ENCODE results near the gene HBA2. TPM values are rescaled to one million over a fixed set of nuclear protein-coding genes. Genes with fewer than 3 reads are reported as not detected.
"Not testable (repeated sequence)": the region's sequence is repeated elsewhere in the genome, so short reads cannot be mapped to it uniquely, and the experiment has no call there.

HBA2 gene
- not detected for total RNA-seq

- peaks cover 15% of the 10 kb centered on the region for H3K4me1 Mint-ChIP-seq (ENCODE audit: low read depth)
- POLR2A ChIA-PET; H3K4me3 Mint-ChIP-seq; H3K27ac Mint-ChIP-seq; H3K9me3 Mint-ChIP-seq (ENCODE audit: insufficient read depth); H3K36me3 Mint-ChIP-seq (ENCODE audit: low read depth); CTCF ChIA-PET; DNase-seq: not testable (repeated sequence)
- peaks cover 51% of the 10 kb centered on the region for H3K27me3 Mint-ChIP-seq (ENCODE audit: low read depth)
- ATAC-seq: peak; percentile 52
Observed at GRCh38 chr16:172374-172941, at the start of gene HBA2. Gene HBA2, plus strand, starts transcription at chr16:172876. Its CDS starts 37 bp downstream, at chr16:172913.

GRCh38 chr16:123558-124350, 48.9 kb upstream of the HBA2 start:
- peak overlapping the region; percentile 11 for H3K27ac Mint-ChIP-seq

GRCh38 chr16:125011-125410, 47.7 kb upstream of the HBA2 start:
- POLR2A ChIA-PET: no interaction called here
- ATAC-seq (no peak), DNase-seq (no peak)
- peaks cover 4% of the 10 kb centered on the region for H3K36me3 Mint-ChIP-seq (ENCODE audit: low read depth)
- H3K27me3 Mint-ChIP-seq (ENCODE audit: low read depth): no peaks in the 10 kb centered on the region
- H3K4me3 Mint-ChIP-seq: no peak overlapping the region
- H3K4me1 Mint-ChIP-seq (ENCODE audit: low read depth): peaks cover 15% of the 10 kb centered on the region
- H3K9me3 Mint-ChIP-seq (ENCODE audit: insufficient read depth): no peaks in the 10 kb centered on the region
- no peak overlapping the region for H3K27ac Mint-ChIP-seq
- CTCF ChIA-PET: interaction anchor here (0.9 to 2.1 kb wide), 5 partner anchors 8 to 237 kb away, joined by 3 to 9 read pairs (median 5); no protein-coding TSS in a partner anchor

More at GRCh38 chr16:123558-124350, 48.9 kb upstream of the HBA2 start:
- POLR2A ChIA-PET: interaction anchor here (0.6 kb wide), 1 partner anchor 206 kb away, joined by 3 read pairs; no protein-coding TSS in a partner anchor
- DNase-seq; H3K27me3 Mint-ChIP-seq (ENCODE audit: low read depth); H3K4me1 Mint-ChIP-seq (ENCODE audit: low read depth); ATAC-seq; H3K36me3 Mint-ChIP-seq (ENCODE audit: low read depth); H3K9me3 Mint-ChIP-seq (ENCODE audit: insufficient read depth); H3K4me3 Mint-ChIP-seq: not testable (repeated sequence)
- CTCF ChIA-PET: interaction anchor here (1.5 kb wide), 1 partner anchor 58 kb away, joined by 5 read pairs; no protein-coding TSS in a partner anchor

GRCh38 chr16:129075-129474, 43.6 kb upstream of the HBA2 start:
- Mint-ChIP-seq H3K9me3 (ENCODE audit: insufficient read depth) (no peaks in the 10 kb centered on the region), H3K27me3 (ENCODE audit: low read depth) (no peaks in the 10 kb centered on the region), H3K4me1 (ENCODE audit: low read depth) (peaks cover 27% of the 10 kb centered on the region), H3K36me3 (ENCODE audit: low read depth) (peaks cover 4% of the 10 kb centered on the region), H3K4me3 (no peak overlapping the region), H3K27ac (no peak overlapping the region)
- ChIA-PET POLR2A (interaction anchor here (0.6 kb wide), 1 partner anchor 81 kb away, joined by 3 read pairs; no protein-coding TSS in a partner anchor), CTCF (interaction anchor here (1.3 kb wide), 1 partner anchor 22 kb away, joined by 4 read pairs; no protein-coding TSS in a partner anchor)
- ATAC-seq: peak; percentile 55
- no peak for DNase-seq

GRCh38 chr16:130533-131173, 42.0 kb upstream of the HBA2 start:
- H3K4me3 Mint-ChIP-seq: no peak overlapping the region
- DNase-seq: no peak
- H3K27me3 Mint-ChIP-seq (ENCODE audit: low read depth): no peaks in the 10 kb centered on the region
- peaks cover 4% of the 10 kb centered on the region for H3K36me3 Mint-ChIP-seq (ENCODE audit: low read depth)
- no peak overlapping the region for H3K27ac Mint-ChIP-seq
- ChIA-PET POLR2A (no interaction called here), CTCF (interaction anchor here (0.7 to 1.3 kb wide), 3 partner anchors 13 to 231 kb away, joined by 3 to 4 read pairs (median 3); no protein-coding TSS in a partner anchor)
- no peak for ATAC-seq
- H3K4me1 Mint-ChIP-seq (ENCODE audit: low read depth): peaks cover 34% of the 10 kb centered on the region
- no peaks in the 10 kb centered on the region for H3K9me3 Mint-ChIP-seq (ENCODE audit: insufficient read depth)

GRCh38 chr16:132120-132519, 40.6 kb upstream of the HBA2 start:
- H3K4me1 Mint-ChIP-seq (ENCODE audit: low read depth): peaks cover 43% of the 10 kb centered on the region
- CTCF ChIA-PET: interaction anchor here (2.9 kb wide), 1 partner anchor 66 kb away, joined by 11 read pairs; no protein-coding TSS in a partner anchor
- POLR2A ChIA-PET: no interaction called here

GRCh38 chr16:133716-134115, 39.0 kb upstream of the HBA2 start:
- H3K9me3 Mint-ChIP-seq (ENCODE audit: insufficient read depth): no peaks in the 10 kb centered on the region
- no peaks in the 10 kb centered on the region for H3K27me3 Mint-ChIP-seq (ENCODE audit: low read depth)
- H3K36me3 Mint-ChIP-seq (ENCODE audit: low read depth): peaks cover 8% of the 10 kb centered on the region
- peaks cover 45% of the 10 kb centered on the region for H3K4me1 Mint-ChIP-seq (ENCODE audit: low read depth)
- no peak overlapping the region for H3K4me3 Mint-ChIP-seq
- no peak overlapping the region for H3K27ac Mint-ChIP-seq
- DNase-seq (no peak), ATAC-seq (no peak)
- ChIA-PET POLR2A (no interaction called here), CTCF (interaction anchor here (1.1 to 2.9 kb wide), 6 partner anchors 12 to 68 kb away, joined by 3 to 11 read pairs (median 4); no protein-coding TSS in a partner anchor)

More at GRCh38 chr16:132120-132519, 40.6 kb upstream of the HBA2 start:
- no peak for DNase-seq
- no peaks in the 10 kb centered on the region for H3K27me3 Mint-ChIP-seq (ENCODE audit: low read depth)
- H3K27ac Mint-ChIP-seq: no peak overlapping the region
- H3K4me3 Mint-ChIP-seq: no peak overlapping the region
- H3K9me3 Mint-ChIP-seq (ENCODE audit: insufficient read depth): no peaks in the 10 kb centered on the region
- no peak for ATAC-seq
- peaks cover 6% of the 10 kb centered on the region for H3K36me3 Mint-ChIP-seq (ENCODE audit: low read depth)

GRCh38 chr16:138049-138417, 34.6 kb upstream of the HBA2 start:
- no peak for DNase-seq
- CTCF ChIA-PET: interaction anchor here (1.0 to 1.5 kb wide), 2 partner anchors 31 to 72 kb away, joined by 3 to 7 read pairs; no protein-coding TSS in a partner anchor
- Mint-ChIP-seq H3K27ac (peak overlapping the region; percentile 78), H3K9me3 (ENCODE audit: insufficient read depth) (no peaks in the 10 kb centered on the region), H3K36me3 (ENCODE audit: low read depth) (peaks cover 5% of the 10 kb centered on the region), H3K4me1 (ENCODE audit: low read depth) (peaks cover 25% of the 10 kb centered on the region), H3K4me3 (peak overlapping the region; percentile 84), H3K27me3 (ENCODE audit: low read depth) (no peaks in the 10 kb centered on the region)
- POLR2A ChIA-PET: interaction anchor here (1.5 kb wide), 1 partner anchor 61 kb away, joined by 4 read pairs; no protein-coding TSS in a partner anchor
- ATAC-seq: peak; percentile 37

GRCh38 chr16:140175-140857, 32.4 kb upstream of the HBA2 start:
- H3K4me1 Mint-ChIP-seq (ENCODE audit: low read depth): peaks cover 20% of the 10 kb centered on the region
- H3K36me3 Mint-ChIP-seq (ENCODE audit: low read depth): peaks cover 5% of the 10 kb centered on the region
- H3K27ac Mint-ChIP-seq: no peak overlapping the region
- H3K9me3 Mint-ChIP-seq (ENCODE audit: insufficient read depth): no peaks in the 10 kb centered on the region
- H3K27me3 Mint-ChIP-seq (ENCODE audit: low read depth): peaks cover 3% of the 10 kb centered on the region
- ChIA-PET POLR2A (interaction anchor here (0.6 kb wide), 1 partner anchor 78 kb away, joined by 3 read pairs; no protein-coding TSS in a partner anchor), CTCF (interaction anchor here (1.0 to 1.8 kb wide), 3 partner anchors 22 to 42 kb away, joined by 3 to 5 read pairs (median 3); no protein-coding TSS in a partner anchor)
- DNase-seq: no peak
- ATAC-seq: no peak
- peak overlapping the region; percentile 6 for H3K4me3 Mint-ChIP-seq

- peaks cover 2% of the 10 kb centered on the region for H3K36me3 Mint-ChIP-seq (ENCODE audit: low read depth)
- no peaks in the 10 kb centered on the region for H3K9me3 Mint-ChIP-seq (ENCODE audit: insufficient read depth)
- DNase-seq (no peak), ATAC-seq (no peak)
- peaks cover 7% of the 10 kb centered on the region for H3K4me1 Mint-ChIP-seq (ENCODE audit: low read depth)
- H3K4me3 Mint-ChIP-seq: no peak overlapping the region
- ChIA-PET CTCF (interaction anchor here (0.9 kb wide), 1 partner anchor 46 kb away, joined by 4 read pairs; no protein-coding TSS in a partner anchor), POLR2A (interaction anchor here (0.8 kb wide), 1 partner anchor 33 kb away, joined by 3 read pairs; no protein-coding TSS in a partner anchor)
- H3K27me3 Mint-ChIP-seq (ENCODE audit: low read depth): peaks cover 3% of the 10 kb centered on the region
- no peak overlapping the region for H3K27ac Mint-ChIP-seq
Observed at GRCh38 chr16:142405-142967, 30.2 kb upstream of the HBA2 start.

- no peak overlapping the region for H3K4me3 Mint-ChIP-seq
Observed at GRCh38 chr16:143047-143446, 29.6 kb upstream of the HBA2 start.

More at GRCh38 chr16:143047-143446, 29.6 kb upstream of the HBA2 start:
- peaks cover 3% of the 10 kb centered on the region for H3K27me3 Mint-ChIP-seq (ENCODE audit: low read depth)
- CTCF ChIA-PET: interaction anchor here (0.9 kb wide), 1 partner anchor 46 kb away, joined by 4 read pairs; no protein-coding TSS in a partner anchor
- no peaks in the 10 kb centered on the region for H3K9me3 Mint-ChIP-seq (ENCODE audit: insufficient read depth)
- POLR2A ChIA-PET: interaction anchor here (0.8 kb wide), 1 partner anchor 32 kb away, joined by 3 read pairs; no protein-coding TSS in a partner anchor
- DNase-seq: no peak
- no peaks in the 10 kb centered on the region for H3K36me3 Mint-ChIP-seq (ENCODE audit: low read depth)
- H3K4me1 Mint-ChIP-seq (ENCODE audit: low read depth): peaks cover 7% of the 10 kb centered on the region
- ATAC-seq: no peak
- H3K27ac Mint-ChIP-seq: no peak overlapping the region

Measured in activated CD8-positive, alpha-beta T cell treated with anti-CD3 and anti-CD28 coated beads, Interleukin-2, amount 10 ng/mL, durations not matched to agents 7 days and 5 days (primary cell).